ENCODE results near the gene CNGB1. TPM values are rescaled to one million over a fixed set of nuclear protein-coding genes. Genes with fewer than 3 reads are reported as not detected.
"Not testable (repeated sequence)": the region's sequence is repeated elsewhere in the genome, so short reads cannot be mapped to it uniquely, and the experiment has no call there.

The CNGB1 gene
- total RNA-seq, 2 experiments from 2014 or later: not detected

- Mint-ChIP-seq H3K27me3 (peaks cover 27% of the 10 kb centered on the region), H3K4me1 (ENCODE audit: low read depth) (no peaks in the 10 kb centered on the region), H3K27ac (no peak overlapping the region), H3K36me3 (ENCODE audit: low read depth) (no peaks in the 10 kb centered on the region), H3K4me3 (no peak overlapping the region), H3K9me3 (no peaks in the 10 kb centered on the region)
- H3K27me3 ChIP-seq (ENCODE audit: control insufficient read depth in 1 of 2, insufficient read depth in 2 of 2, low read length in 2 of 2): peaks cover 0 to 14% of the 10 kb centered on the region in 2 experiments
- no peaks in the 10 kb centered on the region for H3K36me3 ChIP-seq (ENCODE audit: insufficient read depth, low read length)
- H3K4me1 ChIP-seq (ENCODE audit: insufficient read depth, low read length): no peaks in the 10 kb centered on the region
- POLR2A ChIA-PET: no interaction called here
- TF ChIP-seq CTCF (IDR thresholded peaks at IDR 0.05): no peak
- no peak overlapping the region for H3K4me3 ChIP-seq (ENCODE audit: low read length)
- H3K27ac ChIP-seq (ENCODE audit: low read depth in 1 of 2, low read length in 2 of 2): no peak overlapping the region
- H3K9me3 ChIP-seq (ENCODE audit: control insufficient read depth in 1 of 2, insufficient read depth in 1 of 2, low read length in 2 of 2): no peaks in the 10 kb centered on the region
- intact Hi-C loops (cut with DNase I, micrococcal nuclease): no loop called here
- CTCF ChIA-PET: no interaction called here
- ATAC-seq (ENCODE audit: poor library complexity) (no peak), DNase-seq (no peak)
Observed at GRCh38 chr16:57858635-57859034, 112.3 kb downstream of the CNGB1 start.

GRCh38 chr16:57857991-57858390 is 112.9 kb downstream of the CNGB1 start:
- ATAC-seq (ENCODE audit: poor library complexity); intact Hi-C loops (cut with DNase I, micrococcal nuclease); H3K9me3 Mint-ChIP-seq; H3K27ac Mint-ChIP-seq; H3K4me1 Mint-ChIP-seq (ENCODE audit: low read depth); CTCF ChIA-PET; H3K4me1 ChIP-seq (ENCODE audit: insufficient read depth, low read length); H3K4me3 ChIP-seq (ENCODE audit: low read length); H3K36me3 ChIP-seq (ENCODE audit: insufficient read depth, low read length); POLR2A ChIA-PET; H3K4me3 Mint-ChIP-seq; H3K27me3 ChIP-seq (ENCODE audit: control insufficient read depth in 1 of 2, insufficient read depth in 2 of 2, low read length in 2 of 2); H3K9me3 ChIP-seq (ENCODE audit: control insufficient read depth in 1 of 2, insufficient read depth in 1 of 2, low read length in 2 of 2); H3K36me3 Mint-ChIP-seq (ENCODE audit: low read depth); H3K27ac ChIP-seq (ENCODE audit: low read depth in 1 of 2, low read length in 2 of 2); DNase-seq: not testable (repeated sequence)
- H3K27me3 Mint-ChIP-seq: peaks cover 22% of the 10 kb centered on the region

- CTCF ChIA-PET: no interaction called here
- no peak for ATAC-seq (ENCODE audit: poor library complexity)
- Histone ChIP-seq H3K4me3 (ENCODE audit: low read length) (no peak overlapping the region), H3K4me1 (ENCODE audit: insufficient read depth, low read length) (no peaks in the 10 kb centered on the region), H3K27ac (ENCODE audit: low read depth in 1 of 2, low read length in 2 of 2) (no peak overlapping the region), H3K36me3 (ENCODE audit: insufficient read depth, low read length) (no peaks in the 10 kb centered on the region), H3K9me3 (ENCODE audit: control insufficient read depth in 1 of 2, insufficient read depth in 1 of 2, low read length in 2 of 2) (no peaks in the 10 kb centered on the region), H3K27me3 (ENCODE audit: control insufficient read depth in 1 of 2, insufficient read depth in 2 of 2, low read length in 2 of 2) (peaks cover 0 to 4% of the 10 kb centered on the region in 2 experiments)
- peaks cover 7% of the 10 kb centered on the region for H3K27me3 Mint-ChIP-seq
- no peak for TF ChIP-seq CTCF (IDR thresholded peaks at IDR 0.05)
- H3K4me1 Mint-ChIP-seq (ENCODE audit: low read depth): no peaks in the 10 kb centered on the region
- intact Hi-C loops (cut with DNase I, micrococcal nuclease): no loop called here
- H3K27ac Mint-ChIP-seq: no peak overlapping the region
- no peak overlapping the region for H3K4me3 Mint-ChIP-seq
- POLR2A ChIA-PET: no interaction called here
- DNase-seq: no peak
- no peaks in the 10 kb centered on the region for H3K36me3 Mint-ChIP-seq (ENCODE audit: low read depth)
- no peaks in the 10 kb centered on the region for H3K9me3 Mint-ChIP-seq
Observed at GRCh38 chr16:57855188-57855587, 115.7 kb downstream of the CNGB1 start.

DNA sequence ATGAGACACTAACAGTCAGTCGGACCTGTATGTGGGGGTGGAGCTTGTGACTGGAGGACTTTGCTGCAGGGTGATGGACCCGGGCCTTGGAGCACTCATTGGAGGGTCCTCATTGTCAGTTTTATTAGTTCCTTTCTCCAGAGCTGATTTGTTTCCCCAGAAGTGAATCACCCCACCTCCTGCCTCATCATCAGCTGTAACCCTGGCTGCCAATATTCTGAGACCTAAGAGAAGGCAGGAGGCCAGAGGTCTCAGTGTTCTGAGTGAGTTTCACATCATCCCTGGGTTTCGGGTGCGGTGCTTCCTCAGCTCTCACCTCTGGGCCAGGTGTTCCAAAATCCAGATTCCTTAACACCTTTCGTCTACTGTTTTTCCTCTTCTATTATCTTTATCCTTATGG is 118.7 kb downstream of the CNGB1 start:
- no peak overlapping the region for H3K27ac Mint-ChIP-seq
- CTCF ChIA-PET: no interaction called here
- no peak for TF ChIP-seq CTCF (IDR thresholded peaks at IDR 0.05)

More for the DNA sequence above, 118.7 kb downstream of the CNGB1 start:
- no peaks in the 10 kb centered on the region for H3K27me3 ChIP-seq (ENCODE audit: control insufficient read depth in 1 of 2, insufficient read depth in 2 of 2, low read length in 2 of 2)
- no peak overlapping the region for H3K27ac ChIP-seq (ENCODE audit: low read depth in 1 of 2, low read length in 2 of 2)
- H3K4me3 ChIP-seq (ENCODE audit: low read length): no peak overlapping the region
- H3K9me3 Mint-ChIP-seq: no peaks in the 10 kb centered on the region
- POLR2A ChIA-PET: no interaction called here
- intact Hi-C loops (cut with DNase I, micrococcal nuclease): no loop called here
- no peaks in the 10 kb centered on the region for H3K36me3 Mint-ChIP-seq (ENCODE audit: low read depth)
- no peaks in the 10 kb centered on the region for H3K4me1 ChIP-seq (ENCODE audit: insufficient read depth, low read length)
- H3K36me3 ChIP-seq (ENCODE audit: insufficient read depth, low read length): no peaks in the 10 kb centered on the region
- H3K9me3 ChIP-seq (ENCODE audit: control insufficient read depth in 1 of 2, insufficient read depth in 1 of 2, low read length in 2 of 2): no peaks in the 10 kb centered on the region
- no peaks in the 10 kb centered on the region for H3K4me1 Mint-ChIP-seq (ENCODE audit: low read depth)
- H3K4me3 Mint-ChIP-seq: no peak overlapping the region
- no peak for DNase-seq
- no peaks in the 10 kb centered on the region for H3K27me3 Mint-ChIP-seq
- ATAC-seq (ENCODE audit: poor library complexity): no peak
